ENCODE results near the gene TCTA.

TCTA gene

GRCh38 chr3:49411968-49412631, at the start of gene TCTA, which contains the start of gene RHOA:
TCTA (plus strand) TSS chr3:49412423; CDS start chr3:49412427, 4 bp downstream.
RHOA (minus strand) TSS chr3:49411976; CDS start chr3:49375589, 36,387 bp downstream.
- peak within 1 kb of the TSS; percentile 84 to 96 for H3K4me3 ChIP-seq (ENCODE audit: low read depth in 1 of 2, low read length in 2 of 2)
- peak within 1 kb of the TSS; percentile 93 for H3K27ac ChIP-seq (ENCODE audit: low read depth, low read length)
- H3K4me1 ChIP-seq (ENCODE audit: insufficient read depth, low read length): peaks cover 36% of the 10 kb centered on the region
- peak within 1 kb of the TSS; percentile 93 for H3K9ac ChIP-seq (ENCODE audit: low read length)
- no peaks in the 10 kb centered on the region for H3K9me3 ChIP-seq (ENCODE audit: low read length)
- H3K27me3 ChIP-seq (ENCODE audit: control insufficient read depth in 1 of 2, insufficient read depth in 2 of 2, low read length in 2 of 2): no peaks in the 10 kb centered on the region
- H3K36me3 ChIP-seq (ENCODE audit: insufficient read depth, low read length): peaks cover 14% of the 10 kb centered on the region

- peaks cover 7% of the 10 kb centered on the region for H3K4me1 ChIP-seq (ENCODE audit: insufficient read depth, low read length)
- H3K36me3 ChIP-seq (ENCODE audit: insufficient read depth, low read length): peaks cover 57% of the 10 kb centered on the region
- H3K27me3 ChIP-seq (ENCODE audit: control insufficient read depth in 1 of 2, insufficient read depth in 2 of 2, low read length in 2 of 2): no peaks in the 10 kb centered on the region
- H3K9me3 ChIP-seq (ENCODE audit: low read length): no peaks in the 10 kb centered on the region
- H3K9ac ChIP-seq (ENCODE audit: low read length): no peak overlapping the region
- H3K4me3 ChIP-seq (ENCODE audit: low read depth in 1 of 2, low read length in 2 of 2): no peak overlapping the region
- no peak overlapping the region for H3K27ac ChIP-seq (ENCODE audit: low read depth, low read length)
Measured at GRCh38 chr3:49362561-49362960, 49.7 kb upstream of the TCTA start.

- H3K4me3 ChIP-seq (ENCODE audit: low read depth in 1 of 2, low read length in 2 of 2): no peak overlapping the region
- no peak overlapping the region for H3K27ac ChIP-seq (ENCODE audit: low read depth, low read length)
- H3K27me3 ChIP-seq (ENCODE audit: control insufficient read depth in 1 of 2, insufficient read depth in 2 of 2, low read length in 2 of 2): no peaks in the 10 kb centered on the region
- peaks cover 6% of the 10 kb centered on the region for H3K4me1 ChIP-seq (ENCODE audit: insufficient read depth, low read length)
- H3K9me3 ChIP-seq (ENCODE audit: low read length): no peaks in the 10 kb centered on the region
- H3K36me3 ChIP-seq (ENCODE audit: insufficient read depth, low read length): peaks cover 50% of the 10 kb centered on the region
- no peak overlapping the region for H3K9ac ChIP-seq (ENCODE audit: low read length)
Measured at GRCh38 chr3:49370585-49371290, 41.5 kb upstream of the TCTA start.

- H3K4me3 ChIP-seq (ENCODE audit: low read depth in 1 of 2, low read length in 2 of 2): no peak overlapping the region
- H3K9me3 ChIP-seq (ENCODE audit: low read length): no peaks in the 10 kb centered on the region
- H3K9ac ChIP-seq (ENCODE audit: low read length): no peak overlapping the region
- H3K27ac ChIP-seq (ENCODE audit: low read depth, low read length): no peak overlapping the region
- H3K36me3 ChIP-seq (ENCODE audit: insufficient read depth, low read length): peaks cover 43% of the 10 kb centered on the region
- H3K27me3 ChIP-seq (ENCODE audit: control insufficient read depth in 1 of 2, insufficient read depth in 2 of 2, low read length in 2 of 2): no peaks in the 10 kb centered on the region
- peaks cover 6% of the 10 kb centered on the region for H3K4me1 ChIP-seq (ENCODE audit: insufficient read depth, low read length)
Measured at GRCh38 chr3:49371946-49372345, 40.3 kb upstream of the TCTA start.

- peaks cover 7% of the 10 kb centered on the region for H3K4me1 ChIP-seq (ENCODE audit: insufficient read depth, low read length)
- H3K9ac ChIP-seq (ENCODE audit: low read length): no peak overlapping the region
- no peaks in the 10 kb centered on the region for H3K27me3 ChIP-seq (ENCODE audit: control insufficient read depth in 1 of 2, insufficient read depth in 2 of 2, low read length in 2 of 2)
- H3K36me3 ChIP-seq (ENCODE audit: insufficient read depth, low read length): peaks cover 19% of the 10 kb centered on the region
- no peak overlapping the region for H3K27ac ChIP-seq (ENCODE audit: low read depth, low read length)
- no peaks in the 10 kb centered on the region for H3K9me3 ChIP-seq (ENCODE audit: low read length)
- no peak overlapping the region for H3K4me3 ChIP-seq (ENCODE audit: low read depth in 1 of 2, low read length in 2 of 2)
Measured at GRCh38 chr3:49377483-49377882, 34.7 kb upstream of the TCTA start.

- H3K27me3 ChIP-seq (ENCODE audit: control insufficient read depth in 1 of 2, insufficient read depth in 2 of 2, low read length in 2 of 2): no peaks in the 10 kb centered on the region
- no peak overlapping the region for H3K9ac ChIP-seq (ENCODE audit: low read length)
- H3K4me3 ChIP-seq (ENCODE audit: low read depth in 1 of 2, low read length in 2 of 2): no peak overlapping the region
- peaks cover 7% of the 10 kb centered on the region for H3K4me1 ChIP-seq (ENCODE audit: insufficient read depth, low read length)
- H3K36me3 ChIP-seq (ENCODE audit: insufficient read depth, low read length): peaks cover 10% of the 10 kb centered on the region
- H3K27ac ChIP-seq (ENCODE audit: low read depth, low read length): no peak overlapping the region
- no peaks in the 10 kb centered on the region for H3K9me3 ChIP-seq (ENCODE audit: low read length)
Measured at GRCh38 chr3:49378249-49378895, 33.9 kb upstream of the TCTA start.

- no peak overlapping the region for H3K27ac ChIP-seq (ENCODE audit: low read depth, low read length)
- H3K4me1 ChIP-seq (ENCODE audit: insufficient read depth, low read length): peaks cover 26% of the 10 kb centered on the region
- no peak overlapping the region for H3K4me3 ChIP-seq (ENCODE audit: low read depth in 1 of 2, low read length in 2 of 2)
- no peaks in the 10 kb centered on the region for H3K27me3 ChIP-seq (ENCODE audit: control insufficient read depth in 1 of 2, insufficient read depth in 2 of 2, low read length in 2 of 2)
- no peaks in the 10 kb centered on the region for H3K36me3 ChIP-seq (ENCODE audit: insufficient read depth, low read length)
- H3K9me3 ChIP-seq (ENCODE audit: low read length): no peaks in the 10 kb centered on the region
- no peak overlapping the region for H3K9ac ChIP-seq (ENCODE audit: low read length)
Measured at GRCh38 chr3:49383387-49383786, 28.8 kb upstream of the TCTA start.

- H3K4me1 ChIP-seq (ENCODE audit: insufficient read depth, low read length): peaks cover 20% of the 10 kb centered on the region
- H3K4me3 ChIP-seq (ENCODE audit: low read depth in 1 of 2, low read length in 2 of 2): no peak overlapping the region
Measured at GRCh38 chr3:49385617-49386016, 26.6 kb upstream of the TCTA start.

GRCh38 chr3:49386056-49386756, 26.0 kb upstream of the TCTA start:
- peaks cover 20% of the 10 kb centered on the region for H3K4me1 ChIP-seq (ENCODE audit: insufficient read depth, low read length)
- H3K9ac ChIP-seq (ENCODE audit: low read length): no peak overlapping the region
- no peak overlapping the region for H3K27ac ChIP-seq (ENCODE audit: low read depth, low read length)
- no peak overlapping the region for H3K4me3 ChIP-seq (ENCODE audit: low read depth in 1 of 2, low read length in 2 of 2)
- no peaks in the 10 kb centered on the region for H3K9me3 ChIP-seq (ENCODE audit: low read length)
- no peaks in the 10 kb centered on the region for H3K27me3 ChIP-seq (ENCODE audit: control insufficient read depth in 1 of 2, insufficient read depth in 2 of 2, low read length in 2 of 2)
- H3K36me3 ChIP-seq (ENCODE audit: insufficient read depth, low read length): no peaks in the 10 kb centered on the region

More at GRCh38 chr3:49385617-49386016, 26.6 kb upstream of the TCTA start:
- Histone ChIP-seq H3K9me3 (ENCODE audit: low read length) (no peaks in the 10 kb centered on the region), H3K9ac (ENCODE audit: low read length) (no peak overlapping the region), H3K27ac (ENCODE audit: low read depth, low read length) (no peak overlapping the region), H3K27me3 (ENCODE audit: control insufficient read depth in 1 of 2, insufficient read depth in 2 of 2, low read length in 2 of 2) (no peaks in the 10 kb centered on the region), H3K36me3 (ENCODE audit: insufficient read depth, low read length) (no peaks in the 10 kb centered on the region)

- no peaks in the 10 kb centered on the region for H3K9me3 ChIP-seq (ENCODE audit: low read length)
- H3K36me3 ChIP-seq (ENCODE audit: insufficient read depth, low read length): no peaks in the 10 kb centered on the region
- no peak overlapping the region for H3K27ac ChIP-seq (ENCODE audit: low read depth, low read length)
- H3K4me3 ChIP-seq (ENCODE audit: low read depth in 1 of 2, low read length in 2 of 2): no peak overlapping the region
- H3K27me3 ChIP-seq (ENCODE audit: control insufficient read depth in 1 of 2, insufficient read depth in 2 of 2, low read length in 2 of 2): no peaks in the 10 kb centered on the region
- peaks cover 20% of the 10 kb centered on the region for H3K4me1 ChIP-seq (ENCODE audit: insufficient read depth, low read length)
- no peak overlapping the region for H3K9ac ChIP-seq (ENCODE audit: low read length)
Measured at GRCh38 chr3:49387721-49388120, 24.5 kb upstream of the TCTA start.

GRCh38 chr3:49388289-49388820, 23.9 kb upstream of the TCTA start:
- no peaks in the 10 kb centered on the region for H3K9me3 ChIP-seq (ENCODE audit: low read length)
- no peaks in the 10 kb centered on the region for H3K36me3 ChIP-seq (ENCODE audit: insufficient read depth, low read length)
- no peak overlapping the region for H3K27ac ChIP-seq (ENCODE audit: low read depth, low read length)
- H3K9ac ChIP-seq (ENCODE audit: low read length): no peak overlapping the region
- no peaks in the 10 kb centered on the region for H3K27me3 ChIP-seq (ENCODE audit: control insufficient read depth in 1 of 2, insufficient read depth in 2 of 2, low read length in 2 of 2)
- H3K4me1 ChIP-seq (ENCODE audit: insufficient read depth, low read length): peaks cover 20% of the 10 kb centered on the region
- no peak overlapping the region for H3K4me3 ChIP-seq (ENCODE audit: low read depth in 1 of 2, low read length in 2 of 2)
